HS-27A (cell line): Measurements from ENCODE around the gene MXRA8.

Experiments
- DNase-seq: peaks from one replicate; pipeline ENCODE4 v3.0.0-alpha.2; 2012; ENCODE audit warnings: low read depth, missing footprints

The MXRA8 gene

DNA sequence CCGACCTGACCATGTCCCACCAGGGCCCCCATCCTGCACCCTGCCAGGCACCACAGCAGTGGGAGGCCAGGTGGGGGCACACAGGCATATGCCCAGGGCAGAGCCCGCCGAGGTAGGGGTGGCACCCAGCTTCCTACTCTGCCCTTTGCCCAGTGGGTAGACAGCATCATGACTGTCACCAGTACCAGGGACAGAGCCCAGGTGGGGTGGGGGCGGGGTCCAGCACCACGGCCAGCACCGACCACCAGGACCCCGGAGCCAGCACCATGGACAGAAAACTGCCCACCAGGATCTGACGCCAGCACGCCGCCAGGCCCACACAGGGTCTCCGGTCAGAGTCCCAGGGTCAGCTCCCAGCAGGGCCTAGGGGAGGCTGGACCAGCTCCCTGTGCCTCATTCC lies 23.5 kb downstream of the MXRA8 start:
- DNase-seq, result no peak

DNA sequence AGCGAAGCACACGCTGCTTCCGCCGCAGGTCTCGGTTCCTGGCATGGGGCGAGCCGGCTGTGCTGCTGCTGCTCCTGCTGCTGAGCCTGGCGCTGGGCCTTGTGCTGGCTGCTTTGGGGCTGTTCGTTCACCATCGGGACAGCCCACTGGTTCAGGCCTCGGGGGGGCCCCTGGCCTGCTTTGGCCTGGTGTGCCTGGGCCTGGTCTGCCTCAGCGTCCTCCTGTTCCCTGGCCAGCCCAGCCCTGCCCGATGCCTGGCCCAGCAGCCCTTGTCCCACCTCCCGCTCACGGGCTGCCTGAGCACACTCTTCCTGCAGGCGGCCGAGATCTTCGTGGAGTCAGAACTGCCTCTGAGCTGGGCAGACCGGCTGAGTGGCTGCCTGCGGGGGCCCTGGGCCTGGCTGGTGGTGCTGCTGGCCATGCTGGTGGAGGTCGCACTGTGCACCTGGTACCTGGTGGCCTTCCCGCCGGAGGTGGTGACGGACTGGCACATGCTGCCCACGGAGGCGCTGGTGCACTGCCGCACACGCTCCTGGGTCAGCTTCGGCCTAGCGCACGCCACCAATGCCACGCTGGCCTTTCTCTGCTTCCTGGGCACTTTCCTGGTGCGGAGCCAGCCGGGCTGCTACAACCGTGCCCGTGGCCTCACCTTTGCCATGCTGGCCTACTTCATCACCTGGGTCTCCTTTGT lies 24.7 kb downstream of the MXRA8 start:
- no peak for DNase-seq

DNA sequence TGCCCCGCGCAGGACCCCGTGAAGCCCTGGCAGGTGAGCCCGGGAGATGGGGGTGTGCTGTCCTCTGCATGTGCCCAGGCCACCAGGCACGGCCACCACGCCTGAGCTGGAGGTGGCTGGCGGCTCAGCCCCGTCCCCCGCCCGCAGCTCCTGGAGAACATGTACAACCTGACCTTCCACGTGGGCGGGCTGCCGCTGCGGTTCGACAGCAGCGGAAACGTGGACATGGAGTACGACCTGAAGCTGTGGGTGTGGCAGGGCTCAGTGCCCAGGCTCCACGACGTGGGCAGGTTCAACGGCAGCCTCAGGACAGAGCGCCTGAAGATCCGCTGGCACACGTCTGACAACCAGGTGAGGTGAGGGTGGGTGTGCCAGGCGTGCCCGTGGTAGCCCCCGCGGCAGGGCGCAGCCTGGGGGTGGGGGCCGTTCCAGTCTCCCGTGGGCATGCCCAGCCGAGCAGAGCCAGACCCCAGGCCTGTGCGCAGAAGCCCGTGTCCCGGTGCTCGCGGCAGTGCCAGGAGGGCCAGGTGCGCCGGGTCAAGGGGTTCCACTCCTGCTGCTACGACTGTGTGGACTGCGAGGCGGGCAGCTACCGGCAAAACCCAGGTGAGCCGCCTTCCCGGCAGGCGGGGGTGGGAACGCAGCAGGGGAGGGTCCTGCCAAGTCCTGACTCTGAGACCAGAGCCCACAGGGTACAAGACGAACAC lies 25.4 kb downstream of the MXRA8 start:
- no peak for DNase-seq

DNA sequence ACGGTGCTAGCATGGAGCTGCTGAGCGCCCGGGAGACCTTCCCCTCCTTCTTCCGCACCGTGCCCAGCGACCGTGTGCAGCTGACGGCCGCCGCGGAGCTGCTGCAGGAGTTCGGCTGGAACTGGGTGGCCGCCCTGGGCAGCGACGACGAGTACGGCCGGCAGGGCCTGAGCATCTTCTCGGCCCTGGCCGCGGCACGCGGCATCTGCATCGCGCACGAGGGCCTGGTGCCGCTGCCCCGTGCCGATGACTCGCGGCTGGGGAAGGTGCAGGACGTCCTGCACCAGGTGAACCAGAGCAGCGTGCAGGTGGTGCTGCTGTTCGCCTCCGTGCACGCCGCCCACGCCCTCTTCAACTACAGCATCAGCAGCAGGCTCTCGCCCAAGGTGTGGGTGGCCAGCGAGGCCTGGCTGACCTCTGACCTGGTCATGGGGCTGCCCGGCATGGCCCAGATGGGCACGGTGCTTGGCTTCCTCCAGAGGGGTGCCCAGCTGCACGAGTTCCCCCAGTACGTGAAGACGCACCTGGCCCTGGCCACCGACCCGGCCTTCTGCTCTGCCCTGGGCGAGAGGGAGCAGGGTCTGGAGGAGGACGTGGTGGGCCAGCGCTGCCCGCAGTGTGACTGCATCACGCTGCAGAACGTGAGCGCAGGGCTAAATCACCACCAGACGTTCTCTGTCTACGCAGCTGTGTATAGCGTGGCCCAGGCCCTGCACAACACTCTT lies 26.2 kb downstream of the MXRA8 start:
- DNase-seq, result no peak

DNA sequence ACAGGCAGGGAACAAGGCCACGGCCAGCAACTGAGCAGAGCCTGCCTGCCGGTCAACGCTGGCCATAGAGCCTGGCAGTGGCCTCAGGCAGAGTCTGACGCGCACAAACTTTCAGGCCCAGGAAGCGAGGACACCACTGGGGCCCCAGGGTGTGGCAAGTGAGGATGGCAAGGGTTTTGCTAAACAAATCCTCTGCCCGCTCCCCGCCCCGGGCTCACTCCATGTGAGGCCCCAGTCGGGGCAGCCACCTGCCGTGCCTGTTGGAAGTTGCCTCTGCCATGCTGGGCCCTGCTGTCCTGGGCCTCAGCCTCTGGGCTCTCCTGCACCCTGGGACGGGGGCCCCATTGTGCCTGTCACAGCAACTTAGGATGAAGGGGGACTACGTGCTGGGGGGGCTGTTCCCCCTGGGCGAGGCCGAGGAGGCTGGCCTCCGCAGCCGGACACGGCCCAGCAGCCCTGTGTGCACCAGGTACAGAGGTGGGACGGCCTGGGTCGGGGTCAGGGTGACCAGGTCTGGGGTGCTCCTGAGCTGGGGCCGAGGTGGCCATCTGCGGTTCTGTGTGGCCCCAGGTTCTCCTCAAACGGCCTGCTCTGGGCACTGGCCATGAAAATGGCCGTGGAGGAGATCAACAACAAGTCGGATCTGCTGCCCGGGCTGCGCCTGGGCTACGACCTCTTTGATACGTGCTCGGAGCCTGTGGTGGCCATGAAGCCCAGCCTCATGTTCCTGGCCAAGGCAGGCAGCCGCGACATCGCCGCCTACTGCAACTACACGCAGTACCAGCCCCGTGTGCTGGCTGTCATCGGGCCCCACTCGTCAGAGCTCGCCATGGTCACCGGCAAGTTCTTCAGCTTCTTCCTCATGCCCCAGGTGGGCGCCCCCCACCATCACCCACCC lies 27.0 kb downstream of the MXRA8 start, which contains the start of gene TAS1R3:
TSS of gene TAS1R3 (plus strand) at position 213 of the 898 bp plus-strand sequence. CDS start at position 279, 66 bp downstream.
- DNase-seq, result no peak

DNA sequence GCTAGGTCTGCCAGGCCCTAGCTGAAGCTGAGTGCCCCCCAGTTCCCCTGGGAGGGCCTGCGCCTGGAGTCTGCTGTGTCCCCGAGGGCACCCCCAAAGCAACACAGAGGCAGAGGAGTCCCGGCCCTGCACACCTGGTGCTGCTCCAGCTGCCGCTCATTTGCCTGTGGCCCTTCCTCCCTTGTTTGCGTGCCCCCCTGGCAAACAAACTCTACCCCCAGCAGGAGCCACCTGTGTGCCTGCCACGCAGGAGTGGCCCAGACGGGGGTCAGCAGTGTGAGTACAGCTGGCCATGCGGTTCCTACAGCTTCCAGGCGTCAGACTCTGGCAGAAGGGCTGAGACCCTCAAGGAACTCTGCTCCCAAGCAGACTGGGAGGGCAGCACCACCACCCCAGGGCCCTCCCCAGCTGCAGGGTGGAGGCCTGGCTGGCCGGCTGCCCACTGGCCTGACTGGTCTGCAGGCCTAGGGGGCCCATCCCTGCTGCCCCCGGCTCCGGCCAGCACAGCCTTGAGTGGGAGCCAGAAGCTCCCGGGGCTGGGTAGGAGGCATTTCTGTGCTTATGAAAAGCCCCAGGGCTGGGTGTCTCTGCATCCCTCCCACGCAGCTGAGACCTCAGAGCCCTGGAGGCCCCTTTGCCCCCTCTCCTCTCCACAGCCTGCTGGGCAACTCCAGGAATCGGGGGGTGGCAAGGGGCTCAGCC lies 27.8 kb downstream of the MXRA8 start:
- DNase-seq, result no peak

DNA sequence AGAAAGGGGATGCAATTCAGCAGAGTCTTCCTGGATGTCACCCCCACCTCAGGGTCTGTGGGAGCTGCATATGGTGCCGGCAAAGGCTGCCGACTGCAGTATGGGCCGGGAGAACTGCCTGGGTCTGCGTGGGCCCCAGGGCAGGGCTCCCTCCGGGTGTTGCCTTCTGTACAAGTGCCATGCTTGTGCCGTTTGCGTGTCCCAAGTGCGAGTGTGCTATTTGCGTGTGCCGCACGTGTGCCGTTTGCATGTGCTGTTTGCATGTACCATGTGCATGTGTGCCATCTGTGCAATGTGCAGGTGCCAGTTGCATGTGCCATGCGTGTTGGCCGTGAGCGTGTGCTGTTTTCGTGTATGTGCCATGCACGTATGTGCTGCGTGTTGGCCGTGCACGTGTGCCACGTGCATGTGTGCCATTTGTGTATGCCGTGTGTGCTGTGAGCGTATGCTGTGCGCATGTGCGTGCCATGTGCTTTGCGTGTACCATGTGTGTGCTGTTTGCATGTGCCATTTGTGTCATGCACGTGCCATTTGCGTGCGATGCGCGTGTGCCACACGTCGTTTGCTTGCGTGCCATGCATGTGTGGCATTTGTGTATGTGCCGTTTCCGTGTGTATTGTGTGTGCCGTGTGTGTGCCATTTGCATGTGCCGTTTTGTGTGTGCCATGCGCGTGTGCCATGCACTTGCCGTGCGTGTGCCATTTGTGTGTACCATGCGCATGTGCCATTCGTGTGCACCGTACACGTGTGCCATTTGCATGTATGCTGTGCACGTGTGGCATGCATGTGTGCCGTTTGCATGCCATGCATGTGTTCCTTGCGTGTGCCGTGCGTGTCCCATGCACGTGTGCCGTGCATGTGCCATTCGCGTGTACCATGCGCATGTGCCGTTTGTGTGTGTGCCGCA lies 28.8 kb downstream of the MXRA8 start:
- no peak for DNase-seq

DNA sequence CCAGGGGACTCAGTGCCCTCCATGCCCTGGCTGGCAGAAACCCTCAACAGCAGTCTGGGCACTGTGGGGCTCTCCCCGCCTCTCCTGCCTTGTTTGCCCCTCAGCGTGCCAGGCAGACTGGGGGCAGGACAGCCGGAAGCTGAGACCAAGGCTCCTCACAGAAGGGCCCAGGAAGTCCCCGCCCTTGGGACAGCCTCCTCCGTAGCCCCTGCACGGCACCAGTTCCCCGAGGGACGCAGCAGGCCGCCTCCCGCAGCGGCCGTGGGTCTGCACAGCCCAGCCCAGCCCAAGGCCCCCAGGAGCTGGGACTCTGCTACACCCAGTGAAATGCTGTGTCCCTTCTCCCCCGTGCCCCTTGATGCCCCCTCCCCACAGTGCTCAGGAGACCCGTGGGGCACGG lies 30.1 kb downstream of the MXRA8 start:
- DNase-seq, result no peak

DNA sequence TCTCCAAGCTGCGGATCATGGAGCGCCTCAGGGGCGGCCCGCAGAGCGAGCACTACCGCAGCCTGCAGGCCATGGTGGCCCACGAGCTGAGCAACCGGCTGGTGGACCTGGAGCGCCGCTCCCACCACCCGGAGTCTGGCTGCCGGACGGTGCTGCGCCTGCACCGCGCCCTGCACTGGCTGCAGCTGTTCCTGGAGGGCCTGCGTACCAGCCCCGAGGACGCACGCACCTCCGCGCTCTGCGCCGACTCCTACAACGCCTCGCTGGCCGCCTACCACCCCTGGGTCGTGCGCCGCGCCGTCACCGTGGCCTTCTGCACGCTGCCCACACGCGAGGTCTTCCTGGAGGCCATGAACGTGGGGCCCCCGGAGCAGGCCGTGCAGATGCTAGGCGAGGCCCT lies 31.1 kb downstream of the MXRA8 start:
- no peak for DNase-seq

DNA sequence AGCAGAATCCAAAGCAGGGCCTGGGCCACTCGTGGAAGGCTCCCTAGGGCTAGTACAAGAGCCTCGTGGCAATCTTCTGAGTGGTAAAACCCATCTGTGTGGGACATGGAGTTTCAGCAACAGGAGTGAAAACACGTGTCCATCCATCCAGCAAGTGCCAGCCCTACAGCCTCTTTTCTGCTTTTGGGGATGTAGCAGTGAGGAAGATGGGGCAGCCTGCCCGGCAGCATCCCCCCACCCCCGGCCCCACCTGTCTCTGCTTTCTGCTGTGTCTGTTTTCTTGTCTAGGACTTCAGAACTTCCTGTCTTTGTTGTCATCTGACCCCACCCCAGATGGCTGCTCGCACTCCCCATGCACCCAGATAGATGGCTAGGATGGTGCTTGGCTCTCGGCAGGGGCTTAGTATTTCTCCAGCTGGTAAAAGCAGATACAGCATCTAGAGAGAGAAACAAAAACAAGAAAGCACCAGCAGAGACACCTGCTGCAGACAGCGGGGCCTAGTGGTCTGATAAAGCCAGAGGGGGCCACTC lies 32.2 kb downstream of the MXRA8 start:
- DNase-seq, result no peak

DNA sequence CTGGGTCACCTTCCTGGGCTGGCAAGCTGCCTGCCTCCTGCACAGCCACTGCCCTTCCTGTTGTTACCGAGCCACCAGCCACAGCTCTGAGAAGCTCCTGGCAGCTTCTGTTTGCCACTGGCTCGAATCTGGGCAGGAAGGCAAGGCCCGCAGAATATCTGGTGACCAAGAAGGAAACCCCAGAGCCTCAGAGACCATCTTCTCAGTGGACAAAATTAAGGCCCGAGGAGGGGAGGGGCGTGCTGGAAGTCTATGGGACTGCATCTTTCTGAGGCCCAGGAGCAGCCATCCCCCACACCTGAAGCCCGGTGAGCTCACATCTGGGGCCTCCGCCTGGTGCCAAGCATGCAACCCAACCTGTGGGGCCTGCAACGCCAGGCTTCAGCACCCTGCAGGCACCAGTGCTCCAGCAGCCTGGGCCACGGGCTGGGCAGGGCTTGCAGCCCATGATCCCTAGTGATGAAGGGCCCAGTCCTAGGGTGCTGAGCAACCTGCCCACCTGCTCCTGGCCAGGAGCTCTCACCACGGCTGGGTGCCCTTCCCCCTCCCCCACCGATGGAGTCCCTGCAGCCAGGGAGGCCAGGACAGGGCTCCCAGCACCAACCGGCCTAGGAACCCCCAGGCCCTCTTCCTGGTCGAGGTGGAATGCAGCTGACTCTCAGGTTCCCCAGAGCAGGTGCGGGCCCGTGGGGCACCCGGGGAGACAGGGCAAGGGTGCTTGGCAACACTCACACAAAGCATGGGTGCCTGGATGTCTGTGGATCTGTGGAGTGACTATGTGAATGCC lies 32.9 kb downstream of the MXRA8 start:
- no peak for DNase-seq

DNA sequence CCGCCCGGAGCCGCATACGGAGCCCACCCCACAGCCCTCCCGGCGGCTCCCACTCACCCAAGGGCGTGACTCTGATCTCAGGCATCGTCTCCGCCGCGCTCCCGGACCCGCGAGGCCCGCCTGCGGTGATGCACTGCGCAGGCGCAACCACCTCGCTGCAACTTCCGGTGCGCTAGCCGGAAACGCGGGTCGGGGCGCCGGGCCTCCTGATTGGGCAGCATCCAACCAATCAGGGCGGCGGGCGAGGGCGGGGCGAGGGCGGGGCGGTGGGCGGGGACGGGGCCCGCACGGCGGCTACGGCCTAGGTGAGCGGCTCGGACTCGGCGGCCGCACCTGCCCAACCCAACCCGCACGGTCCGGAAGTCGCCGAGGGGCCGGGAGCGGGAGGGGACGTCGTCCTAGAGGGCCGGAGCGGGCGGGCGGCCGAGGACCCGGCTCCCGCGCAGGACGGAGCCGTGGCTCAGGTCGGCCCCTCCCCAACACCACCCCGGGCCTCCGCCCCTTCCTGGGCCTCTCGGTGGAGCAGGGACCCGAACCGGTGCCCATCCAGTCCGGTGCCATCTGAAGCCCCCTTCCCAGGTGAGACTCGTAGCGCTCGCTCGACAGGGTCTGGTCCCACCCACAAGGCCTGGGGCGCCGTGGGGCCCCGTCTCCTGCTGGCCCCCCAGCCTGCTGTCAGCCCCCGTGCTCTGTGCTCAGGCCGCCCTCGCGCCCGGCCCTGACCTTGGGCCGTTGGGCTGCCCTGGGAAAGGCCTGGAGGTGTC lies 33.6 kb downstream of the MXRA8 start, which contains the start of the genes CPTP and INTS11:
TSS of gene CPTP (plus strand) at position 279 of the 764 bp plus-strand sequence. CDS start 2,109 bp downstream, outside the sequence.
TSS of gene INTS11 (minus strand) at position 137 of the 764 bp plus-strand sequence. CDS start at position 85, 52 bp downstream.
- DNase-seq, result peak; percentile 73

DNA sequence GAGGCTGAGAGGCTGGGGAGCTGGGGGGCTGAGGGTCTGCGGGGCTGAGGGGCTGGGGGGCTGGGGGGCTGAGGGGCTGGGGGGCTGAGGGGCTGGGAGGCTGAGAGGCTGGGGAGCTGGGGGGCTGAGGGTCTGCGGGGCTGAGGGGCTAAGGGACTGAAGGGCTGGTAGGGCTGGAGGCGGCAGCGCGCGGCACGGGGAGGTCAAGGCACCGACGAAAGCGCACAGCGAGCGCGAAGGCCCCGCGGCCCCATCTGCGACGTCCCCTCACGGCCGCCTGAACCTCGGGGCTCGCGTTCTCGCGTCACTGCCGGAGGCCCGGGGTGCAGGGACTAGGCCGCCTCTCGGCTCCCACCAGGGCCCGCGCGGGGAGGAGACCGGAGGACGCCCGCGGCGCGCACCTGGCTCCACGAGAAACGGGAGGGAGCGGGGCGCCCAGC lies 34.3 kb downstream of the MXRA8 start:
- no peak for DNase-seq

DNA sequence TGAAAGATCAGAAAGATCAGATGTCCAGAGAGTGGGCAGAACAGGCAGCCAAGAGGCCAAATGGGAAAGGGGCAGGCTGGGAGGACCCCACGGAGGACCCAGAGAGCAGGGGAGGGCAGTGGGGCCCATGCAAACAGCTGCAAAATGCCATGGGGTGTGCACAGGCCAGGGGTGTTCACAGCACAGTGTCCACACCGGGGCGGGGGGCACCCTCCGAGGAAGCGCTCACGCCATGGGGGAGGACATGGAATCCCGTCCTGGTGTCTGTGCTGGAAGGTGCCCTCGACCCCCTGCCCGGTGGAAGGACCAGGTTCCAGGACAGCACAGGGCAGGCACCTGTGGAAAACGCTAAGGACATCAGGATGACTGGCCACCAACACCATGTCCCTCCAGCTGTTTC lies 35.4 kb downstream of the MXRA8 start:
- no peak for DNase-seq

DNA sequence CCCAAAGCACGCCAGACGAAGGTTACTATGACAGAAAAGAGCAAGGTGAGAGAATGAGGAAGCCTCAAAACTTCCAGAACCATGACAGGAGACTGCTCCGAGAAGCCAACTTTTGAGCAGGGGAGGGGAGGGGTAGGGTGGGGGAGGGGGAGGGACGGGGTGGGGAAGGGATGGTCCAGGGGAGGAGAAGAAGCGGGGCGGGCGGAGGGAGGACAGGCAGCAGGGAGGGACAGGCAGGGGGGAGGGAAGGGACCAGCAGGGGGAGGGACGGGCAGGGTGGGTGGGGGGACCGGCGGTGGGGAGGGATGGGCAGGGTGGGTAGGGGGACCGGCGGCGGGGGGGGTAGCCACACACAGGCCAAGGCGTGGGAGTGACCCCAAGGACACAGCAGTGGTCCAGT lies 35.9 kb downstream of the MXRA8 start:
- no peak for DNase-seq

DNA sequence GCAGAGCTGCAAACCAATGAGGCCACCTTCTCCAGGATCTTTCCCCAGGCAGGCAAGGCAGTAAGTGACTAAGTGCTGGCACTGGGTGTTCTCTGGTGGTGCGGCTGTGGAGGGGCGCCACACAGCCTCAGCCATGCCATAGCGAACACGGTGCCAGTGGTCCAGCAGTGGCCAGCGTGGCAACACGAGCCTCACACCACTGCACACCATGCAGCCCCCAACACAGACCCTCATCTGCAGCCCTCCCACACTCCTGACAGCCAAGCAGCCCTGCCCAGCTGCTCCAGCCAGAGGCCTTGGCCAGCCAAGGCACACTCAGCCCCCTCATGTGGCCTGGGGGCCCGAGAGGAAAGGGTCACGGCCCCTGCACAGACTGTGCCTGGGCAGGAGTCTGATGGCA lies 36.9 kb downstream of the MXRA8 start:
- DNase-seq, result no peak

DNA sequence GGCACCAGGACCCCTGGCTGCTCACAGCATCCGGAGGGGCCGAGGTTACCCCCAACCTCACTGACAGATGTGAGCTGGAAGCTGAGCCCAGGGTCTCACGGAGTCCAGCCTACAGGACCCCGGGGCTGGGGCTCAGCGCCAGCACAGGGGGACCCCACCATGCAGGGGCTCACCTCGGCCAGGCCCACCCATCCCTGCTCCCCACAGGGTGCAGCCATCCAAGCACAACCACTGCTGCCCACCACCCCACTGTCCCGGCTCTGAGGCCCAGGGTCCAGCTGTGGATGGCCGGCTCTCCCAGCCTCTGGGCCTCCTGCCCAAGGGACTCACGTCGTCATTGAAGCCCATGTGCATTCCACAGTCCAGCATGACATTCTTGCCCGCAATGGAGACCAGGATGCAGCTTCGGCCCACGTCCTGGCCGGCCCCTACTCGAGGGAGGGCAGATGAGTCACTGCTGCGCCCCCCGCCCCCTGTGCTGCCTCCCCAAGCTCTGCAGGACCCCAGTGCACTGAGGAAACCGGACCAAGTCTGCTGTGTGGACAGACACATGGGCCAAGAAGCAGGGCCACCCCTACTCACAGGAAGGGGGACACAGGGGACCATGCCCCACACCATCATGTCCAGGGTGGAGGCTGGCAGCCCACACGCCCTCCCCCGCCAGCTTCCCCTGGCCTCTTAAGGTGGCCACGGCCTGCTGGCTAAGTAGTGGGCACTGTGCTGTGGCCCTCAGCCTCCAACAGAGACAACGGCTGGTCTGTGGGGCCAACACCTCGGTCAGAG lies 37.5 kb downstream of the MXRA8 start:
- no peak for DNase-seq

DNA sequence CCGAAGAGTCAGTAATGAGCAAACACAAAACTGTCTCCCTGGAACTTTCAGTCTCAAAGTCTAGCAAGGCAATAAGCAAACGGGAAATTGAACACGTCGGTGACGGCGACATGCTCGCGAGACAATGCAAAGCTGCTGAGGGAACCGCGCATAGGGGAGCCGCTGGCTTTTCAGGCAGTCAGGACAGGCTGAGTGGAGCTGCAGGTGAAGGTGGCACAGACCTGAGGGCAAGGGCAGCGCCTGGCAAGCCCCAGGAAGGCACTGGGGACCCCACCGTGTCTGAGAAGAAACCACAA lies 38.8 kb downstream of the MXRA8 start:
- no peak for DNase-seq
